ENCODE data around the gene ROPN1L. TPM values are rescaled to one million over a fixed set of nuclear protein-coding genes. Genes with fewer than 3 reads are reported as not detected.

ROPN1L gene
- total RNA-seq, 2 donors from 2014 or later = 0.18 TPM; not detected in 1

- H3K27ac Mint-ChIP-seq = no peak overlapping the region
- DNase-seq (ENCODE audit: low spot score in 2 of 2) = no peak
- no peaks in the 10 kb centered on the region for H3K9me3 Mint-ChIP-seq
- no peaks in the 10 kb centered on the region for H3K36me3 Mint-ChIP-seq
- ATAC-seq = no peak
Observed at GRCh38 chr5:10464173-10464572, 22.5 kb downstream of the ROPN1L start.

- Mint-ChIP-seq H3K9me3 (no peaks in the 10 kb centered on the region), H3K36me3 (no peaks in the 10 kb centered on the region), H3K27ac (no peak overlapping the region)
- ATAC-seq (no peak), DNase-seq (ENCODE audit: low spot score in 2 of 2) (no peak)
Observed at GRCh38 chr5:10465726-10466125, 24.0 kb downstream of the ROPN1L start.

- no peak for DNase-seq (ENCODE audit: low spot score in 2 of 2)
- Mint-ChIP-seq H3K27ac (no peak overlapping the region), H3K36me3 (no peaks in the 10 kb centered on the region), H3K9me3 (no peaks in the 10 kb centered on the region)
- ATAC-seq = no peak
Observed at GRCh38 chr5:10466446-10467073, 24.9 kb downstream of the ROPN1L start.

GRCh38 chr5:10467281-10468198 is 25.9 kb downstream of the ROPN1L start:
- no peak for DNase-seq (ENCODE audit: low spot score in 2 of 2)
- H3K9me3 Mint-ChIP-seq = no peaks in the 10 kb centered on the region
- ATAC-seq = no peak
- H3K27ac Mint-ChIP-seq = no peak overlapping the region
- no peaks in the 10 kb centered on the region for H3K36me3 Mint-ChIP-seq

GRCh38 chr5:10468256-10468655 is 26.6 kb downstream of the ROPN1L start:
- DNase-seq (ENCODE audit: low spot score in 2 of 2) (no peak), ATAC-seq (no peak)
- Mint-ChIP-seq H3K9me3 (peaks cover 0 to 2% of the 10 kb centered on the region in 2 donors), H3K36me3 (peaks cover 0 to 4% of the 10 kb centered on the region in 2 donors), H3K27ac (no peak overlapping the region)

- H3K36me3 Mint-ChIP-seq = peaks cover 2 to 8% of the 10 kb centered on the region in 2 donors
- ATAC-seq = no peak
- peaks cover 0 to 2% of the 10 kb centered on the region in 2 donors for H3K9me3 Mint-ChIP-seq
Observed at GRCh38 chr5:10469253-10470050, 27.8 kb downstream of the ROPN1L start.

GRCh38 chr5:10470669-10471068 is 29.0 kb downstream of the ROPN1L start:
- Mint-ChIP-seq H3K27ac (no peak overlapping the region), H3K9me3 (peaks cover 0 to 2% of the 10 kb centered on the region in 2 donors), H3K36me3 (peaks cover 8 to 11% of the 10 kb centered on the region in 2 donors)
- ATAC-seq (no peak), DNase-seq (ENCODE audit: low spot score in 2 of 2) (no peak)

More at GRCh38 chr5:10469253-10470050, 27.8 kb downstream of the ROPN1L start:
- no peak for DNase-seq (ENCODE audit: low spot score in 2 of 2)
- H3K27ac Mint-ChIP-seq = no peak overlapping the region

- Mint-ChIP-seq H3K9me3 (peaks cover 0 to 2% of the 10 kb centered on the region in 2 donors), H3K27ac (no peak overlapping the region), H3K36me3 (peaks cover 8 to 11% of the 10 kb centered on the region in 2 donors)
- no peak for DNase-seq (ENCODE audit: low spot score in 2 of 2)
- no peak for ATAC-seq
Observed at GRCh38 chr5:10471677-10472076, 30.0 kb downstream of the ROPN1L start.

GRCh38 chr5:10474521-10475075 is 32.9 kb downstream of the ROPN1L start:
- no peak for ATAC-seq
- Mint-ChIP-seq H3K27ac (no peak overlapping the region), H3K9me3 (peaks cover 0 to 2% of the 10 kb centered on the region in 2 donors), H3K36me3 (peaks cover 8 to 11% of the 10 kb centered on the region in 2 donors)
- DNase-seq (ENCODE audit: low spot score in 2 of 2) = no peak

- no peak for DNase-seq (ENCODE audit: low spot score in 2 of 2)
- no peak overlapping the region for H3K27ac Mint-ChIP-seq
- peaks cover 0 to 2% of the 10 kb centered on the region in 2 donors for H3K9me3 Mint-ChIP-seq
- ATAC-seq = no peak
- H3K36me3 Mint-ChIP-seq = peaks cover 8 to 11% of the 10 kb centered on the region in 2 donors
Observed at GRCh38 chr5:10475931-10476676, 34.4 kb downstream of the ROPN1L start.

GRCh38 chr5:10476878-10477277 is 35.2 kb downstream of the ROPN1L start:
- Mint-ChIP-seq H3K27ac (no peak overlapping the region), H3K9me3 (peaks cover 0 to 2% of the 10 kb centered on the region in 2 donors), H3K36me3 (peaks cover 8 to 11% of the 10 kb centered on the region in 2 donors)
- ATAC-seq = no peak
- DNase-seq (ENCODE audit: low spot score in 2 of 2) = no peak

GRCh38 chr5:10477943-10478342 is 36.3 kb downstream of the ROPN1L start:
- DNase-seq (ENCODE audit: low spot score in 2 of 2) = no peak
- no peak for ATAC-seq
- Mint-ChIP-seq H3K9me3 (peaks cover 0 to 2% of the 10 kb centered on the region in 2 donors), H3K27ac (no peak overlapping the region), H3K36me3 (peaks cover 7 to 11% of the 10 kb centered on the region in 2 donors)

GRCh38 chr5:10478436-10478835 is 36.8 kb downstream of the ROPN1L start:
- Mint-ChIP-seq H3K9me3 (no peaks in the 10 kb centered on the region), H3K36me3 (peaks cover 2 to 11% of the 10 kb centered on the region in 2 donors), H3K27ac (no peak overlapping the region)
- DNase-seq (ENCODE audit: low spot score in 2 of 2) (no peak), ATAC-seq (no peak)

GRCh38 chr5:10479154-10479721 is 37.6 kb downstream of the ROPN1L start:
- Mint-ChIP-seq H3K9me3 (no peaks in the 10 kb centered on the region), H3K36me3 (peaks cover 0 to 11% of the 10 kb centered on the region in 2 donors), H3K27ac (no peak overlapping the region)
- peak; percentile 20 to 22 for ATAC-seq
- no peak for DNase-seq (ENCODE audit: low spot score in 2 of 2)

GRCh38 chr5:10480237-10480985 is 38.7 kb downstream of the ROPN1L start:
- DNase-seq (ENCODE audit: low spot score in 2 of 2) = no peak
- Mint-ChIP-seq H3K27ac (peak overlapping the region in 1 of 2 donors; percentile 79), H3K9me3 (no peaks in the 10 kb centered on the region), H3K36me3 (peaks cover 0 to 7% of the 10 kb centered on the region in 2 donors)
- ATAC-seq = no peak

Data from activated naive CD4-positive, alpha-beta T cell treated with anti-CD3 and anti-CD28 coated beads, Interleukin-2, amount 50 U/mL, for 72 hours (primary cell).